H1 (cell line): ENCODE results near the gene CAMTA1. TPM values are rescaled to one million over a fixed set of nuclear protein-coding genes. Genes with fewer than 3 reads are reported as not detected.

ENCODE experiments used
- KDM5A ChIP-seq: fragments of 200-600 bp; IDR thresholded peaks from 2 replicates; pipeline ENCODE4 v1.7.1; 2012; ENCODE audit warnings: mild to moderate bottlenecking, low read length, inconsistent platforms, mixed read lengths
- polyA plus RNA-seq, 7 experiments: library from polyadenylated mRNA; depleted of rRNA in 3 of 7; stranded (reverse) in 5 of 7; unstranded in 2 of 7; fragments of >200 nt in 5 of 7; fragments of 200-250 nt in 2 of 7; gene quantifications; 1 replicate in 5 of 7; 2 replicates in 1 of 7; 4 replicates in 1 of 7; pipeline versions ENCODE4 v1.2.1 to v1.2.3, GENCODE V29; 2011 to 2013; ENCODE audit warnings: missing spikeins in 2 of 7, mixed read lengths in 2 of 7
- total RNA-seq: library from RNA; stranded (reverse); fragmentation: NEBNext Ultra II Directional; extraction: Animal tissue kit (Norgen Biotek cat#: 25700); gene quantifications from 2 replicates; pipeline ENCODE4 v1.2.1, GENCODE V29; 2021
- TF ChIP-seq, protein P1 (sequence below): IDR thresholded peaks from 2 replicates; pipeline ENCODE4 v1.6.1; 2012; ENCODE audit warnings: low read length, inconsistent platforms

The CAMTA1 gene
- total and polyA plus RNA-seq, 2 of the 8 experiments (the other 6 are each of a cell fraction or from before 2014, with no cell fraction given) = 65.0 to 119 TPM

DNA sequence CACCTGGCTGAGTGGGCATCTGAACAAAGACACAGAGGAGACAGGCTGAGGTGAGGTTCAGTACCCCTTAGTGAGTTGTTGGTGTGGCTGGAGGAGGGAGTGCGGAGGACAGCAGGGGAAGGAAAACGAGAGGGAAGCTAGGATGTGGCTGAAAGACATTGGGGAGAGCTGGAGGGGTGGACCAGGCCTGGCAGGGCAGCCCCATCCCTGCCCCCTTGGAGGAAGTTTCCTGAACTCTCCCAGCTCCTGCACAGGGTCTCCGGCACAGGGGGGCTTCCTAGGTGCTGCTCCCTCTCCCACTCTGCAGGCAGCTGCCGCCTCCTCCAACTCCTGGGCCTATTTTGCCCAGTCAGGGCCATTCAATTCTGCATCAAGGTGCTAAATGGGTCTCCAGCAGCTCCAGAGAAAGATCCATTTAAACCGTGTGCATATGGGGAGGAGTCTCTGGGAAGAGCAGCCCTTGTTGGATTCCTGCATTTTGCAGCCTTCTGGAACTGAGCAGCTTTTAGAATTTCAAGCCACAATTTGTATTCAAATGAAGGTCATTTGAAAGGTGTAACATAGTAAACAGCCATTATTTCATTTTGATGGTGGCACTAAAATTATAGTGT lies 193.9 kb downstream of the CAMTA1 start (continued):
- TF ChIP-seq, protein P1, sequence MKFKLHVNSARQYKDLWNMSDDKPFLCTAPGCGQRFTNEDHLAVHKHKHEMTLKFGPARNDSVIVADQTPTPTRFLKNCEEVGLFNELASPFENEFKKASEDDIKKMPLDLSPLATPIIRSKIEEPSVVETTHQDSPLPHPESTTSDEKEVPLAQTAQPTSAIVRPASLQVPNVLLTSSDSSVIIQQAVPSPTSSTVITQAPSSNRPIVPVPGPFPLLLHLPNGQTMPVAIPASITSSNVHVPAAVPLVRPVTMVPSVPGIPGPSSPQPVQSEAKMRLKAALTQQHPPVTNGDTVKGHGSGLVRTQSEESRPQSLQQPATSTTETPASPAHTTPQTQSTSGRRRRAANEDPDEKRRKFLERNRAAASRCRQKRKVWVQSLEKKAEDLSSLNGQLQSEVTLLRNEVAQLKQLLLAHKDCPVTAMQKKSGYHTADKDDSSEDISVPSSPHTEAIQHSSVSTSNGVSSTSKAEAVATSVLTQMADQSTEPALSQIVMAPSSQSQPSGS = no peak
- TF ChIP-seq KDM5A = no peak
